ENCODE measurements around the gene FAM114A1.
A peak's percentile ranks its signal among the peaks of the same experiment; 100 is the strongest.
"Not testable (repeated sequence)": the region's sequence is repeated elsewhere in the genome, so short reads cannot be mapped to it uniquely, and the experiment has no call there.

FAM114A1 gene

GRCh38 chr4:38935391-38936073 lies 67.9 kb downstream of the FAM114A1 start:
- no peak for DNase-seq (ENCODE audit: low spot score)

GRCh38 chr4:38939165-38939564 lies 71.6 kb downstream of the FAM114A1 start:
- no peak for DNase-seq (ENCODE audit: low spot score)

GRCh38 chr4:38940476-38940875 lies 72.9 kb downstream of the FAM114A1 start:
- DNase-seq (ENCODE audit: low spot score): no peak

GRCh38 chr4:38941906-38942305 lies 74.3 kb downstream of the FAM114A1 start:
- not testable (repeated sequence) for DNase-seq (ENCODE audit: low spot score)

GRCh38 chr4:38943343-38943742 lies 75.7 kb downstream of the FAM114A1 start:
- no peak for DNase-seq (ENCODE audit: low spot score)

GRCh38 chr4:38944440-38944839 lies 76.8 kb downstream of the FAM114A1 start:
- no peak for DNase-seq (ENCODE audit: low spot score)

- DNase-seq (ENCODE audit: low spot score): no peak
Observed at GRCh38 chr4:38946919-38947318, 79.3 kb downstream of the FAM114A1 start.

GRCh38 chr4:38948551-38948950 lies 80.9 kb downstream of the FAM114A1 start:
- DNase-seq (ENCODE audit: low spot score): no peak

GRCh38 chr4:38949411-38950051 lies 81.9 kb downstream of the FAM114A1 start:
- peak; percentile 41 for DNase-seq (ENCODE audit: low spot score)

- DNase-seq (ENCODE audit: low spot score): no peak
Observed at GRCh38 chr4:38950159-38950558, 82.6 kb downstream of the FAM114A1 start.

GRCh38 chr4:38950734-38951133 lies 83.1 kb downstream of the FAM114A1 start:
- DNase-seq (ENCODE audit: low spot score): no peak

GRCh38 chr4:38951598-38951997 lies 84.0 kb downstream of the FAM114A1 start:
- DNase-seq (ENCODE audit: low spot score): no peak

GRCh38 chr4:38952017-38952416 lies 84.4 kb downstream of the FAM114A1 start:
- no peak for DNase-seq (ENCODE audit: low spot score)

GRCh38 chr4:38954727-38955126 lies 87.1 kb downstream of the FAM114A1 start:
- no peak for DNase-seq (ENCODE audit: low spot score)

GRCh38 chr4:38955957-38956356 lies 88.4 kb downstream of the FAM114A1 start:
- DNase-seq (ENCODE audit: low spot score): no peak

GRCh38 chr4:38957261-38957815 lies 89.7 kb downstream of the FAM114A1 start:
- no peak for DNase-seq (ENCODE audit: low spot score)

- DNase-seq (ENCODE audit: low spot score): no peak
Observed at GRCh38 chr4:38957893-38958292, 90.3 kb downstream of the FAM114A1 start.

GRCh38 chr4:38958453-38959190 lies 91.0 kb downstream of the FAM114A1 start:
- no peak for DNase-seq (ENCODE audit: low spot score)

- DNase-seq (ENCODE audit: low spot score): not testable (repeated sequence)
Observed at GRCh38 chr4:38959248-38959647, 91.6 kb downstream of the FAM114A1 start.

- no peak for DNase-seq (ENCODE audit: low spot score)
Observed at GRCh38 chr4:38964942-38965775, 97.6 kb downstream of the FAM114A1 start.

GRCh38 chr4:38965866-38966265 lies 98.3 kb downstream of the FAM114A1 start:
- no peak for DNase-seq (ENCODE audit: low spot score)
